Posterior cingulate gyrus (tissue), 11 donors: ENCODE results near the gene C19orf38.

ENCODE experiments used
- DNase-seq, 10 donors: peaks; one replicate each; pipeline versions ENCODE4 v3.0.0 to v3.0.0-alpha.2; 2020 to 2021; ENCODE audit warnings: mixed read lengths in 3 of 10
- intact Hi-C: fragments of 100-400 bp; cut with DNase I; formaldehyde crosslinking; loops from one replicate; pipeline ENCODE4 v1.15.1; 2023

Gene C19orf38

GRCh38 chr19:10819124-10820060, 28.8 kb upstream of the C19orf38 start:
- intact Hi-C loops: no loop called here
- DNase-seq: no peak

GRCh38 chr19:10820173-10820572, 28.0 kb upstream of the C19orf38 start:
- no peak for DNase-seq
- intact Hi-C loops: no loop called here

GRCh38 chr19:10823690-10824089, 24.5 kb upstream of the C19orf38 start:
- intact Hi-C loops: no loop called here
- DNase-seq: peak in 2 of 10 donors; percentile 48 to 63

- intact Hi-C loops: no loop called here
- DNase-seq: peak in 1 of 10 donors; percentile 46
Observed at GRCh38 chr19:10826231-10826630, 22.0 kb upstream of the C19orf38 start.

- intact Hi-C loops: no loop called here
- peak in 1 of 10 donors; percentile 22 for DNase-seq
Observed at GRCh38 chr19:10826846-10827245, 21.4 kb upstream of the C19orf38 start.

GRCh38 chr19:10828981-10829821, 19.0 kb upstream of the C19orf38 start:
- peak in 2 of 10 donors; percentile 76 to 78 for DNase-seq
- intact Hi-C loops: no loop called here

GRCh38 chr19:10829967-10830366, 18.2 kb upstream of the C19orf38 start:
- intact Hi-C loops: loop anchor here (10.0 kb wide), 1 partner anchor 115 kb away; the partner anchor contains the start of gene DNM2
- DNase-seq: peak in 2 of 10 donors; percentile 74 to 77

- no peak for DNase-seq
- intact Hi-C loops: loop anchor here (10.0 kb wide), 1 partner anchor 116 kb away; the partner anchor contains the start of gene DNM2
Observed at GRCh38 chr19:10830370-10830769, 17.8 kb upstream of the C19orf38 start.

- peak in 2 of 10 donors; percentile 76 to 80 for DNase-seq
- intact Hi-C loops: loop anchor here (10.0 kb wide), 1 partner anchor 116 kb away; the partner anchor contains the start of gene DNM2
Observed at GRCh38 chr19:10830931-10831779, 17.1 kb upstream of the C19orf38 start.

- intact Hi-C loops: loop anchor here (10.0 kb wide), 1 partner anchor 117 kb away; the partner anchor contains the start of gene DNM2
- DNase-seq: peak in 2 of 10 donors; percentile 49 to 75
Observed at GRCh38 chr19:10831987-10832938, 16.0 kb upstream of the C19orf38 start.

GRCh38 chr19:10832939-10833296, 15.3 kb upstream of the C19orf38 start:
- peak in 2 of 10 donors; percentile 70 to 80 for DNase-seq
- intact Hi-C loops: loop anchor here (10.0 kb wide), 1 partner anchor 118 kb away; the partner anchor contains the start of gene DNM2

- DNase-seq: peak in 1 of 10 donors; percentile 85
- intact Hi-C loops: loop anchor here (10.0 kb wide), 1 partner anchor 120 kb away; the partner anchor contains the start of gene DNM2
Observed at GRCh38 chr19:10835089-10835753, 13.0 kb upstream of the C19orf38 start.

- intact Hi-C loops: loop anchor here (2.0 to 10.0 kb wide), 2 partner anchors 35 to 121 kb away; partner anchors contain the start of genes CARM1 and DNM2
- DNase-seq: peak; percentile 95 to 100 (median 98)
Observed at GRCh38 chr19:10835754-10836478, 12.3 kb upstream of the C19orf38 start, which contains the start of gene TMED1. Gene TMED1 (minus strand): TSS chr19:10836212. CDS start chr19:10836191, 21 bp downstream.

GRCh38 chr19:10836479-10837330, 11.5 kb upstream of the C19orf38 start:
- DNase-seq: peak; percentile 75 to 97 (median 82)
- intact Hi-C loops: loop anchor here (2.0 to 10.0 kb wide), 2 partner anchors 34 to 122 kb away; partner anchors contain the start of genes CARM1 and DNM2

- intact Hi-C loops: loop anchor here (2.0 to 10.0 kb wide), 2 partner anchors 33 to 123 kb away; partner anchors contain the start of genes CARM1 and DNM2
- peak in 1 of 10 donors; percentile 60 for DNase-seq
Observed at GRCh38 chr19:10837649-10838048, 10.6 kb upstream of the C19orf38 start.

- DNase-seq: peak in 1 of 10 donors; percentile 3
- intact Hi-C loops: loop anchor here (10.0 kb wide), 1 partner anchor 124 kb away; the partner anchor contains the start of gene DNM2
Observed at GRCh38 chr19:10838377-10838776, 9.8 kb upstream of the C19orf38 start.
